Measurements from ENCODE around the gene MB.

MB gene

DNA sequence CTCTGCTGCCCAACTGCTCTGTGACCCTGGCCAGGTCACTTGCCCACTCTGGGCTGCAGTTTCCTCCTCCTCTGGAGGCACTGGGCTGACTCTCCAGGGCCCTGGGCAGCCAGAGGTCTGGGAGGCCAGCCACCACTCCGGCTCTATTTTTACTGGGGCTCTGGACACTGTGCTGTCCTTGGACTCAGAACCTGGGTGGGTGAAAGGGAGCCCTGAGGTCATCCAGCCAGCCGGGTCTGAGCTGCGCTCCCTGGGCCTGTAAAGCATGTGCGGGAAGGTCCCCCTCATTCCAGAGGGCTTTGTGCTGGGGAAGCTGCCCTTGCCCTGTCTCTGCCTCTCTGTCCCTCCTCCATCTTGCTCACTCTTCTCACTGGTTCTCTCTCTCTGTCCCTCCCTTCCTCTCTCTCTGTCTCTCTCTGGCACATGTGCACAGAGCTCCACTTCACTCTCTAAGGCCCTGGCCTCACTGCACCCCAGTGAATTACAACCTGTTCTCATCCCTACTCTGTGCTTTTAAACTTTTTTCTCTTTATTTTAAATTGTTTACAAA lies 24.6 kb downstream of the MB start:
- DNase-seq, result no peak

DNA sequence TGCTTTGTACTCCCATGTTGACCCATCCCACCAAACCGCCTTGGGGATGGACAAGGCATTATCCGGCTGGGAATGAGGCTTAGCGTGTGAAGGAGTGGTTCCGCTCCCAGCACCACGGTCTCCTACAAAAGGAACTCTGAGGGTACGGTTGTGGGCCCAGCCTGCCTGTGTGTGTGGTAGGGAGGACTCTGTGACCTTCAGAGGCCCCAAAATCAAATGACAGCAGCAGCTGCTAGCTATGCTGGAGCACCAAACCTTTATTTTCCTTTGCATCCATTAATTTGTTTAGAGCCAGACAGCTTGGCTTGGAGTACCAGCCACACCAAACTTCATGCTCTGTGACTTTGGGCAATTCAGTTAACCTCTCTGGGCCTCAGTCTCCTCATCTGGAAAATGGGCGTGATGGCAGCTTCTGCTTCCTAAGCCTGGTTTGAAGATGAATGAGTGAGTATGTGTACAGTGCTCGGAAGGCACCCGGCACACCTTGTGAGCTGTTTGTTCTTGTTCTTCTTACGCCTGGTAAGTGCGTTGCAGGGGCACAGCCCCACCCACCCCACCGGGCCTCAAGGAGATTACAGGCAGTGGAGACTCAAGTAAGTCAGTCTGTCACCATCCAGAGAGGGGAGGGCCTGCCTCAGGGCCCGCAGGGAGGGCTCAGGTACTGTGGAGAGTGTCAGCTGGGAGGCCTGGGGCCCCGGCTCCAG lies 25.3 kb downstream of the MB start:
- no peak for DNase-seq

DNA sequence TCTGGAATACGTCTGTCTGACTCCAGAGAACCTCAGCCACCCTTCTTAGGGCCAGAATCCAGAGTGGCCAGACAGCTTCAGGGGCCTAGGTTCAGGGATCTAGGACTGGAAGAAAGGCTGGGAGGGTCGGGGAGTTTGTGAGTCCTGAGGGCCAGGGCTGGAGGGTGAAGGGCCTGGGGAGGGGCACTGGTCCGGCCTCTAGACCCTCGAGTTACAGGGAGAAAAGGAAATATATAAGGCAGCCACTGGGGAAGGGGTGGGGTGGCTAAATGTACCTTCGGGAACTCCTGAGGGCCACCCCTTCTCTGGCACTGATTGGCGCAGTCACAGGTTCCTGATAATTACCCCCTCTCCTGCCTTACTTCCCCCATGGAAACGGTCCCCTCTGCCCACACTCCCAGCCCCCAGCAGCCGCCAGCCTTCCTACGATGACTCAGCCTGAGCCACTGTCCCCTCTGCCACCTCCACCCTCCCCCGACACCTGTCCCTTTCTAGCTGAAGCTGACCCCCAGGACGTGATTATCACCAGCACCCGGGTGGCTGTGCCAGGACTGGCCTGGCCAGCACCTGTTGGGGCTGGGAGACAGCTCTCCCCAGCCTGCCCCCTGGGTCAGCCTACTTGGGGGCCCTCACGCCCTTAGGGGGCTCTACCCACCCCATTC lies 26.4 kb downstream of the MB start:
- no peak for DNase-seq

DNA sequence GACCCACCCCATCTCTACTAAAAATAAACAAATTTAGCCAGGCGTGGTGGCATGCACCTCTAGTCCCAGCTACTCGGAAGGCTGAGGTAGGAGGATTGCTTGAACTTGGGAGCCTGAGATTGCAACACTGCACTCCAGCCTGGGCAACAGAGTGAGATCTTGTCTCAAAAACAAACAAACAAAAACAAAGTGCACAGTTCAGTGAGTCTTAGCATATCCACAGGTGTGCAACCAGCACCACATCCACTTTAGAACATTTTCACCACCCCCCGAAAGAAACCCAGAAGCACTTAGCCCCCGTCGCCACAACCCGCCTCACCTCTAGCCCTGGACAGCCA lies 27.4 kb downstream of the MB start:
- no peak for DNase-seq

DNA sequence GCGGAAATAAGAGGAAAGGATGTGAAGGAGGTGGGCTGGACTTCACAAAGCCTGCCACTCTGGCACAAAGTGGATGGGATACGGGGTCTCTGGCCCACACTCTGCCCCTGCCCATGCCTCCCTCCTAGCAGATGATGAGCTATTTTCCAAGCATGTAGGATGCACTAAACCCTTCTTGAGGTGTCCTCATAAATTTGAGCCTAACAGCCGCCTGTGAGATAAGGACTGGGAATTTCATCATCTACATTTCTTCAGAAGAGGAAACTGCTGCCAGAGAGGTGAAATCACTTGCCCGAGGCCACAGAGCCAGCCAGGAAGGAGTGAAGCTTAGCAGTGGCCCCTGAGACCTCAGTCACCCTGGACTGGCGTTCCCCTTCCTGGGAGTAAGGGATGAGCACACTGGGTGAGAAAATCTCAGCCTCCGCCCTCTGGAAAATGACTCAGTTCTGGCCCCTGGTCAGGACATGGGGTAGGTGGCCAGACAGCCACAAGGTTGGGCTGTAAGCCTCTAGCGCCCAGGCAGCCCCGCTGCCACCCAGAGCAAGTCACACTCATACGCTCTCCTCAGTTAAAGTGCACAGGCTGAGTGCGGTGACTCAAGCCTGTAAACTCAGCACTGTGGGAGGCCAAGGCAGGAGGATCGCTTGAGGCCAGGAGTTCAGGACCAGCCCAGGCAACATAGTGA lies 27.9 kb downstream of the MB start:
- no peak for DNase-seq

DNA sequence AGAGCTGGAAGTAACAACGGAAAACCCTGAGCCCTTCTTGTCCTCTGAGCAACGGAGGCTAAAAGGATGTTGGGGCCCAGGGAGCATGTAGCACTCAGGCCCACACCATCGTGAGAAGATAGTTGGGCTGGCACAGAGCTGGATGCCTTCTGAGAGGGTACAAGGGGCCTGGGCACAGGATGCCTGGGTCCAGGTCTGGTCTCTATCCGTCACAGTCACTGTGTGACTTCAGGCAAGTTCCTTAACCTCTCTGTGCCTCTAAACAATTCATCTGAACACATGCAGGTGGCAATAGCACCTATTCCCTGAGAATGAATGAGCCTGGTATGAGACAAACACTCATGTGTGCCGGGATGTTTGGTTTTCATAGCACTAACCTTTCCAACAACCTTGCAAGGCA lies 29.2 kb downstream of the MB start:
- DNase-seq, result no peak

DNA sequence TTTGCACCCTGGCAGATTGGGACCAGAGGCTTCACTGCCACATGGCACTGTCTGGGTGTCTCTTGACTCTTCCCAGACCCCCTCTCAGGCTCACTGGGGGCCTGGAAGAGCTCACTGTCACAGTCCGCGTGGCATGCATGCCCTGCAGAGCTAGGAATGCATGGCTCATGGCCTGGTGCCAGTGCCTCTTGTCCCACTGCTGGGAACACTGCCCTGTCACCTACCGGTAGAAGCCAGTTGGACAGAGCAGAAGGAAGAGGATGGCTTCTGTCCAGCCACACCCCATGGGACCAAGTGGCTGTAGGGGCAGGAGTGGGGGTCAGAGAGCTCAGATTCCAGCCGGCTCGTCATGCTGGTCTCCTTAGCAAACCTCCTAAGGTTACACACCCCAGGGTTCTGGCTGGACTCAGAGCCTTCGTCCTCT lies 29.7 kb downstream of the MB start:
- peak; percentile 51 for DNase-seq

DNA sequence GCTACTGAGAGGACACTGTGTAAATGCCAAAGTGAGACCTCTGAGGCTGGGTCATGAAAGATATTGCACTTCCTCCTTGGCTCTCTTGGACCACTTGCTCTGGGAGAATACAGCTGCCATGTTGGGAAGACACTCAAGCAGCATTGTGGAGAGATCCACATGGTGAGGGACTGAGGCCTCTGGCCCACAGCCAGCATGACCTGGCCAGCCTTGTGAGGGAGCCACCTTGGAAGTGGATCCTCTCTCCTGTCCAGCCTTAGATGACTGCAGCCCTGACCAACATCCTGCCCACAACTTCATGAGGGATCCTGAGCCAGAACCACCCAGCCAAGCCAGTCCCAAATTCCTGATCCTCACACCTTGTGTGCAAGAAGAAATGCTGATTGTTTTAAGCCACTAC lies 30.4 kb downstream of the MB start:
- DNase-seq, result no peak

DNA sequence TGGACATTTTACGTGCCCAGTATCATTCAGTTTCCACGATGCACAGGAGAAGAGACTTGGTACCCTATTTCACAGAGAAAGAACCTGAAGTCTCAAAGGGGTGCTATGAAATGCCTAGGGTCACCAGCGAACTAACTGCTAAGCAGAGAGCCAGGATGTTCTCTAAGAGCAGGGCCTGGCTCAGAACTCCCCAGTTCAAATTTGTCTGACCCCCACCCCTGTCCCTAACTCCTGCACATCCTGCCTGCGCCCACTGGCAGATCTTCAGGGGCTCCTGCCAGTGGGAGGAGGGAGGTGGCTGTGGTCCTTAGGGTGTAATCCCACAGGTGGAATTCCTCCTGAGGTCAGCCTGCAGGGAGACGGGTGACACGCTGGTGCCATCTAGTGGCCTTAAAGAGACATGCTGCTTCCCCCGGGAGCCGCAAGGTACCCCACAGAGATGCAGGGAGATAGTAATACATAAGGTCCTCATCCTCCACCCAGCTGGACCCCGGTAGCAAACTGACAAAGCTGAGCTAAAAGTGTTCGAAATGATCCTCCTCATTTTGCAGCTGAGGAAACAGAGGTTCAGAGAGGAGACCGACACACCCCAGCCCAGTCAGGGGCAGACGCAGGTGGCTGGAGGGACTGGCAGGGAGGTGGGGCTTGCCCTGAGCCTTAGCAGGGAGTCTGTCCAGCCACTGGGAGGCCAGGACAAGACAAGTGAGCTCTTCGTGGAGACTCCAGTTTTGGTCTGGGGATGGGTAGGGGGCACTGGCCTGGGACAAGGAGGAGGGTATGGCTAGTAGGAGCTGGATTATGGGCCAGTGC lies 34.1 kb downstream of the MB start:
- DNase-seq, result peak; percentile 52

DNA sequence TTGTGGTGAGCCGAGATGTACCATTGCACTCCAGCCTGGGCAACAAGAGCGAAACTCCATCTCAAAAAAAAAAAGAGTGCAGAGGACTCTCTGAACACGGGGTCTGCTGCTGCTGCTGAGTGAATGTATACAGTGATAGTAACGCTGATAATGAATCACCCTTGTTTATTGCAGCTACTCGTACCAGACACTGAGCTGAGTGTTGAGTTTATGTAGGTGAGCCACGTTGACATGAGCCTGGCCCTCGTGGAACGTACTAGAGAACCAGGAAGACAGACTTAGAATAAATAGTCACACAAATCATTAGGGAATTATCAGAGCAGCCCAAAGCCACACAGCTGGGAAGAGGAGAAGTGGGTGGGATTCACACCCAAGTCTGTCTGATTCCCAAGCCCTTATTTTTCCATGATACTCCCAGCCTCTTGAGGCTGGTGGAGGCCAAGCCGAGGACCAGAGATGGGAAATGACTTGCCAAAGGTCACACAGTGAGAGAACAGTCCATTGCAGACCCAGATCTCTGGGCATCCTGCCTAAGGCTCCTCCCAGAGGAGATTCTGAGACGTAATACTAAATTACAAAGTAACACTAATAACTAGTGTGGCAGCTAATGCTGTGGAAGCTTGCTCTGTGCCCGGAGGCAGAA lies 34.8 kb downstream of the MB start:
- DNase-seq, result no peak

DNA sequence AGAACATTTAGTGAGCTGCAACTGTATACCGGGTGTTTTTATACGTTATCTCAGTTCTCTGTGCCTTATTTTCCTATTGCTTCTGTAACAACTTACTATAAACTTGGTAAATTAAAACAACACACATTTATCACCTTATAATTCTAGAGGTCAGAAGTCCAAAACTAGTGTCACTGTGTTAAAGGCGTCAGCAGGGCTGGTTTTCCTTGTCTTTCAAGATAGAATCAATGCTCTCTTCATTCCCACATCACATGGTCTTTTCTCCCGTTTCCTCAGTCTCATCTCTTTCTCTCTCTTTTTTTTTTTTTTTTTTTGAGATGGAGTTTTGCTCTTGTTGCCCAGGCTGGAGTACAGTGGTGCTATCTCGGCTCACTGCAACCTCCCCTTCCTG lies 36.1 kb downstream of the MB start:
- DNase-seq, result no peak

DNA sequence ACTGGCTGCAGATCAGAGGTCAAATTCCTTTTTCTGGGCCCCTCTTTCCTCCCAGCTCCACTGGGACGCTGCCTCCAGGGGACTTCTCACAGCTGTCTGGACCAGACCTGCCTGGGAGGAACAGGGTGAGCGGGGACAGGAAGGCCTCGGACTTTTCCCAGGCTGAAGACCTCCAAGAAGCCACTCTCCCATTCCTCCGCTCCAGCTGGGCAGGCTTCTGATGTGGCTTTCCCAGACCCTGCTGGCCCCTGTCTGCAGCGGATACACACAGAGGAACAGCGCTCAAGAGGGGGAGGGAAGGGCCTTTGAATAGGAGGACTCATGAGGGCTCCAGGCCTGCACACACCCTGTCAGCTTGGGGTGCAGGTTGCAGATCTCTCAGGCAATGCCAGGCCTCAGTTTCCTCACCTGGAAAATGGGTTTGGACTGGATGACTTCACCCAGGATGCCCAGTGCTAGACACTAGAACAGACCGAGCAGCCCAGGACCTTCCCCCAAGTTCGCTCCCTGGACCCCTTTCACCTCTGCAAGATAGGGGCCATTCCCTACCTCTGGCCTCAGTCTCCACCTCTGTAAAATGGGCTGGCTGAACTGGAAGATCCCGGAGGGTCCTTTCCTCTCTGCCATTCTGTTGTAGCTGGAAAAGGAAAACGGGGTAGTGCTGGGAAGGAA lies 36.6 kb downstream of the MB start:
- DNase-seq, result no peak

DNA sequence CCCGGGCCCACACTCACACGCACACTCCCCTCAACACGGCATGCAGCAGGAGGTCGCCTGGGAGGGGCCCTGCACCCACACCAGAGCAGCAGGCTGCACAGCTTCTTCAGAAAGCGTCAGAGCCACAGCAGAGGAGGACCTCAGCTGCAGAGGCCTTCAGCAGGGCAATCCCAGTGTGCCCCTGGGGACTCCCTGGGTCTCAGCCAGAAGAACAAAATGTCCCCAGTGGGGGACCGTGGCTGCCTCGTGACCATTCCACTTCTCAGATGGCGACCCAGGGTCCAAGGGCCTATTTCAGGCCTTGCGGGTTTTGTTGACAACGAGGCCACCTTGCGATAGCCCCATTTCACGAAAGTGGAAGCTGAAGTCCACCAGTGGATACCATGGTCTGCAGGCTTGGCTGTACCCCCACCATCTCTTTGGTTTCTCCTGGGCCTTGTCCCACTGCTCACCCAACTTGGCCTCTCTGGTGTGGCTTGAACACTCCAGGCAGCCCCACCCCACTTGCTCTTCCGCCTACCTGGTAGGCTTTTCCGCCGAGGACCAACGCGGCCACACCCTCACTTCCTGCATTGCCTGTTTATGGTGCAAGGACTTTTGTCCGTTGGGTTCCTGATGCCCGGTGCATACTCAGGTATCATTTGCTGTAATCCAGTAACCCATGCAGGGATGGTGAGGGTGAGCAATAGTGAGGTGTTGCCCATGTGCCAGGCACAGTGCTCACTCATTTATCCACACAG lies 38.1 kb downstream of the MB start:
- DNase-seq, result no peak

DNA sequence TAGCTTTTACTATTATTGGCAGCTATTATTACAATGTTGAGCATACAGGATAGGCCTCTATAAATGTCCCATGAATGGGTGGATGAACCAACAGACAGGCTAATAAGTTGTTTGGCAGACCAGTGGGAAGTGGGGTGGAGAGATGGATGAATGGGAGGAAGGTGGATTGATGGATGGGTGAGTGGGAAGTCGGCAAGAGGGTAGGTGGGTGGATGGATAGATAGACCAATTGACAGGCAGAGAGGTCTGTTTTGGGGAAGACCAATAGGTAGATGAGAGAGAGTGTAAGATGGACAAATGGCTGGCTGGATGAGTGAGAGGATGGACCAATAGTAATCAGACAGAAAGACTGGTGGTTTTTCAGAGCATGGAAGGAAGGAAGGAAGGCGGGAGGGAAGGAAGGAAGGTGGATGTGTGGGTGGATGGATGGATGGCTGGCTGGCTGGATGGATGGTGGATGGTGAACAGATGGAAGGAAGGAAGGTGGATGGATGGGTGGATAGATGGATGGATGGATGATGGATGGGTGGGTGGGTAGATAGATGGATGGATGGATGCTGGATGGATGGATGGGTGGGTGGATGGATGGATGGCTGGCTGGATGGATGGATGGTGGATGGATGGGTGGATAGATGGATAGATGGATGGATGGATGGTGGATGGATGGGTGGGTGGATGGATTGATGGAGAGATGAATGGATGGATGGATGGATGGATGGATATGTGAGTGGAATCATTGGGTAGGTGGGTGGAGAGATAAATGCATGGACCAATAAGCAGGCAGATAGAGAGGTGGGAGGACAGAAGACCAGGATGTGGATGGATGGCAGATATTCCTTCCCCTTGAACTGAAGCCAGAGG lies 39.1 kb downstream of the MB start:
- DNase-seq, result no peak

DNA sequence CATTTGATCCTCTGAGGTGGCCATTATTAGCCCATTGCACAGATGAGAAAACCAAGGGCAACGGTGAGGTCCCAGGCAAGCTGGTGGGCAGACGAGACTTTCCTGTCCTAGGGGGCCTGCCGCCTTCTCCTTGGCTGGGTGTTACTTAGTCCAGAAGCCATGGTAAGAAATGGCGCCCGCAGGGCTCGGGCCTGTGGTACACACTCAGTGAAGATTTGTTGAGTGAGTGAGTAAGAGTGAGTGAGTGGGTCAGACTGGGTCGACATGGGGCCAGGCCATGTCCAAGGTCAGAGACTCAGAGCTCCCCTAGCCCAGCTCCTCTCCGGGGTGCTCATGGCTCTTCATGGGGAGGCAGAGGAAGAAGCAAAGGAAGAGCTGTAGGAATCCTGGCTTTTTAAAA lies 40.5 kb downstream of the MB start:
- no peak for DNase-seq

DNA sequence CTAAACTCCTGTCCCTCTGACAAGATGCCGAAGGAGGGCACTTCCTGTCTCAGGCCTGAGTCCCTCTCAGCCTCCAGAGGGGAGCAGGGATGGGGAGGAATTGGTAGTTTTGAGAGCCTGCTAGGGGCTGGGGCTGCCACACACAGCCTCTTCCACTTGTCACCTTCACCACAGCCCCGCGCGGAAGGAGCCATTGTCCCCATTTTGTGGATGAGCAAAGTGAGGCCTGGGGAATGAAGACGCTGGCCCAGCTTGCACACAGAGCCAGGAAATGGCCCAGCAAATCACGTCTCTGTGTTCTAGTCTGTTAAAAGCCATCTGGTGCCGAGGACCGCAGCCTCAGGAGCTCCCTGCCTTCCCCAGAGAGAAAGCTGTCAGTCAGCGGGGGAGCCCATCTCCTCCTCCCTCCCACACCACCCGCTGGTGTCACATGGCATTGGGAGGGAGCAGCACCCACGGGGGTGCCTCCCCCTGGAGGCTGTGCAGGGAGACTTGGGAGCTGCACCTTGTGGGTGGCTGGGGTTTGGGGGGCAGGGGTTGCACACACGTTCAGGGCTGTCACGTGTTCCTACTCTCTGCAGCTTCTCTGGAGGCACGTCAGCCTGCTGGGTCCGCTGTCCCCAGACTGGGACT lies 41.9 kb downstream of the MB start:
- no peak for DNase-seq

DNA sequence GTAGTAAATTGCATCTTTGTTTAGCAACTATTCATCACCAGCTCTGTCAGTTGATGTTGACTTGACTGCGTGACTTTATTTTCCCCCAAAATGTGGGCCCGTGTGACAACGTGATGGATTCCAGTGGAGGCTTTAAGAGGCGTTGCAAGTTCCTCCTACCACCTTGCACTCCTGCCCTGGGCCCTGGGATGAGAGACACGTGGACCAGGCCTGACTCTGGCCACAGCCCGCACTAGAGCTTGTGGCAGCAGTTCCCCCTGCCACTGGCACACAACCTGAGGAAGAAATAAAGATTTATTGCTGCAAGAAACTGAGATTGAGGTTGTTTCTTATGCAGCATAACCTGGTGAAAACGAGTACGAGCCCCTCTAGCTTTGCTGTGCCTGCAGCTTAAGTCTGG lies 44.6 kb downstream of the MB start:
- DNase-seq, result no peak

DNA sequence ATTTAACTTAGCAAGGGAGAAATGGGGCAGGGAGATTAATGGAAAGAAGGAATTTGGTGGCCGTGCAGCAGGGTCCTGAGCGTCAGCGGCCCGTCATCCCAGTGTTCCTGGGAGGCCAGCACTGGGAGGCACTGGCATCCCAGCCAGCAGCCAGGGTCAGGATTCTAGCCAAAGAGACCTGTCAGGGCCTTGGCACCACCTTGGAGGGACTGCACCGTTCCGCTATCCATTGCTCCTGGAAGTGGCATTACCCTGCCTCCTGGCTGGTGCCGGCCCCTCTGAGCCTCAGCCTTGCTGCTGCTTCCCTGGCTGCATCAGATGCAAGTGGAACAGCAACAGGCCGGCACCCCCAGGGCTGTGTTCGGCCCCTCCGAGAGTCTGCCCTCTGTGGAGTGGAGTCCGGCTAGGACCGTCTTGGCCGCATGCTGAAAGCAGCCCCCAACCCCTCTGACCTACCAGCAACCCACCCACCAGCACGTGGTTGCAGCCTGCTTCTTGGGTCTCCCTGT lies 46.4 kb downstream of the MB start:
- no peak for DNase-seq

DNA sequence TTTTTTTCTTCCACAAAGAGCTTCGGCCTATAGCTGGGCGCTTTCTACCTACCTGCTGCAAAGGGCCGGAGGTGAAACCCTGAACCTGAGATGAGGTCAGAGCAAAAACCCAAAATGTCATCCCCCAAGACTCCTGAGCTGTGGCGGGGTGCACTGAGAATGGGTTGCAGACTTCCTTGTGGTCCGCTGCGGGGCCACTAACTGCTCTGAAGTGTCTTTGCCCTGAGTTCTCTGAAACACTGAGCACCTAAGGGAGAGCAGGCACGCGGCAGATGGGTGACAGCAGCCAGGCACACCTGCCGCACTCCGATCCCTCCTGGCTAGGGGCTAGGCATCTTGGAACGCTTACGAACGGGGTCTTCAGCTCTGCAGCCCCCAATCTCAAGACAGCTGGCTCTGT lies 47.2 kb downstream of the MB start:
- no peak for DNase-seq

All from NCI-H2029 treated with DMSO at 0.1 percent for 48 hours (cell line).